Left ventricle myocardium inferior (tissue), 1 donor: ENCODE data around the gene PLA2G2A. TPM values are rescaled to one million over a fixed set of nuclear protein-coding genes. Genes with fewer than 3 reads are reported as not detected.

Source experiments
- DNase-seq: peaks from one replicate; pipeline ENCODE4 v3.0.0-alpha.2; 2020
- H3K27ac ChIP-seq: fragments of 200-600 bp; replicated peaks from 2 replicates; pipeline ENCODE4 v1.8.0; 2021
- H3K27me3 ChIP-seq: fragments of 200-600 bp; 2 replicates; pipeline ENCODE4 v1.8.0; 2021; ENCODE audit warnings: low read depth
- H3K36me3 ChIP-seq: fragments of 200-600 bp; 2 replicates; pipeline ENCODE4 v1.8.0; 2021
- H3K4me1 ChIP-seq: fragments of 200-600 bp; 2 replicates; pipeline ENCODE4 v1.8.0; 2021
- H3K4me3 ChIP-seq: fragments of 200-600 bp; 2 replicates; pipeline ENCODE4 v1.8.0; 2021; ENCODE audit warnings: mild to moderate bottlenecking, moderate library complexity
- H3K9me3 ChIP-seq: fragments of 200-600 bp; replicated peaks from 2 replicates; pipeline ENCODE4 v1.8.0; 2021
- intact Hi-C: fragments of 100-400 bp; cut with micrococcal nuclease; formaldehyde crosslinking; loops from one replicate; pipeline ENCODE4 v1.11.0; 2022
- total RNA-seq: library from RNA; stranded (reverse); fragmentation: NEBNext Ultra II Directional; extraction: Animal tissue kit (Norgen Biotek cat#: 25700); gene quantifications from one replicate; pipeline ENCODE4 v1.2.1, GENCODE V29; 2021
- TF ChIP-seq, protein P1 (sequence below): fragments of 200-600 bp; IDR thresholded peaks from 2 replicates; pipeline ENCODE4 v1.8.0; 2021; ENCODE audit warnings: antibody characterized with exemption, mild to moderate bottlenecking, borderline replicate concordance
- donor health status: DM: no; HTN: yes; CAD: no; lungs with severe emphysema.

Gene PLA2G2A
- total RNA-seq, 1 donor from 2014 or later = 69.0 TPM

DNA sequence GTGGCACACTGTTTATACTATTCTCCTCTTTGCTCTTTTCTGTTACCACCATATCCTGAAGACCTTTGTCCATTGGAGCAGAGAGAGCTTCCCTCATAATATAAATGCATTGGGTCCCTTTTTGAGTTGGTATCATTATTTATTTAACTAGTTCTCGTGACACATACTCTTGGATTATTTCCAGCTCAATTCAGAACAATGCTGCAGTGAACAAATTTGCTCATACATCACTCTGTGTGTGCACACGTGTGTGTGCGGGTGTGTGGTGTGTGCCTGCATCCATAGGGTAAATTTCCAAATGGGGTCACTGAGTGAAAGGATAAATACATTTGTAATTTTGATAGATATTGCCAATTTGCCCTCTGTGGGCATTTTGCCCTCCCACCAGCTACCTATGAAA lies 5.8 kb downstream of the PLA2G2A start:
- no peak overlapping the region for H3K4me3 ChIP-seq
- TF ChIP-seq, protein P1, sequence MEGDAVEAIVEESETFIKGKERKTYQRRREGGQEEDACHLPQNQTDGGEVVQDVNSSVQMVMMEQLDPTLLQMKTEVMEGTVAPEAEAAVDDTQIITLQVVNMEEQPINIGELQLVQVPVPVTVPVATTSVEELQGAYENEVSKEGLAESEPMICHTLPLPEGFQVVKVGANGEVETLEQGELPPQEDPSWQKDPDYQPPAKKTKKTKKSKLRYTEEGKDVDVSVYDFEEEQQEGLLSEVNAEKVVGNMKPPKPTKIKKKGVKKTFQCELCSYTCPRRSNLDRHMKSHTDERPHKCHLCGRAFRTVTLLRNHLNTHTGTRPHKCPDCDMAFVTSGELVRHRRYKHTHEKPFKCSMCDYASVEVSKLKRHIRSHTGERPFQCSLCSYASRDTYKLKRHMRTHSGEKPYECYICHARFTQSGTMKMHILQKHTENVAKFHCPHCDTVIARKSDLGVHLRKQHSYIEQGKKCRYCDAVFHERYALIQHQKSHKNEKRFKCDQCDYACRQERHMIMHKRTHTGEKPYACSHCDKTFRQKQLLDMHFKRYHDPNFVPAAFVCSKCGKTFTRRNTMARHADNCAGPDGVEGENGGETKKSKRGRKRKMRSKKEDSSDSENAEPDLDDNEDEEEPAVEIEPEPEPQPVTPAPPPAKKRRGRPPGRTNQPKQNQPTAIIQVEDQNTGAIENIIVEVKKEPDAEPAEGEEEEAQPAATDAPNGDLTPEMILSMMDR = no peak
- no peaks in the 10 kb centered on the region for H3K36me3 ChIP-seq
- DNase-seq = no peak
- intact Hi-C loops = loop anchor here (10.0 kb wide), 1 partner anchor 121 kb away; no protein-coding TSS in a partner anchor
- no peaks in the 10 kb centered on the region for H3K9me3 ChIP-seq
- H3K4me1 ChIP-seq = peaks cover 42% of the 10 kb centered on the region
- H3K27me3 ChIP-seq = peaks cover 34% of the 10 kb centered on the region
- H3K27ac ChIP-seq = no peak overlapping the region

DNA sequence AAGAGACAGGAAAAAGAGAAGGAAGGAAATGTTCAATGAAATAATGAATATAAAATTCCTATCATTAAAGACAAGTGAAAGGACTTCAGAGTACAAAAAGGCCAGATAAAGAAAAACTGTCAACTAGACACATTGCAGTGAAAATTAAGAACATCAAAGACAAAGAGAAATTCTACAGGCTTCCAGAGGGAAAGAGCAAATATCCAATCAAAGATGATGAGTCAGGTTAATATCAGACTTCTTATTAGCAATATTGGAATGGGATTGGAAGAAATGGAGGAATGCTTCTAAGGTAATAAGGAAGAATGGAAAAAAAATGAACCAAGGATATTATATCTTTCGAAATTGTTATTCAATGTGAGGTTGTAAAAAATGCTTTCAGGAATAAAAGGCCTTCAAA lies 7.8 kb downstream of the PLA2G2A start:
- TF ChIP-seq, protein P1 = no peak
- intact Hi-C loops = loop anchor here (10.0 kb wide), 1 partner anchor 123 kb away; no protein-coding TSS in a partner anchor
- peaks cover 42% of the 10 kb centered on the region for H3K4me1 ChIP-seq
- peak overlapping the region; percentile 89 for H3K27ac ChIP-seq
- H3K9me3 ChIP-seq = no peaks in the 10 kb centered on the region
- no peak for DNase-seq
- no peaks in the 10 kb centered on the region for H3K36me3 ChIP-seq
- no peak overlapping the region for H3K4me3 ChIP-seq
- H3K27me3 ChIP-seq = peaks cover 38% of the 10 kb centered on the region

DNA sequence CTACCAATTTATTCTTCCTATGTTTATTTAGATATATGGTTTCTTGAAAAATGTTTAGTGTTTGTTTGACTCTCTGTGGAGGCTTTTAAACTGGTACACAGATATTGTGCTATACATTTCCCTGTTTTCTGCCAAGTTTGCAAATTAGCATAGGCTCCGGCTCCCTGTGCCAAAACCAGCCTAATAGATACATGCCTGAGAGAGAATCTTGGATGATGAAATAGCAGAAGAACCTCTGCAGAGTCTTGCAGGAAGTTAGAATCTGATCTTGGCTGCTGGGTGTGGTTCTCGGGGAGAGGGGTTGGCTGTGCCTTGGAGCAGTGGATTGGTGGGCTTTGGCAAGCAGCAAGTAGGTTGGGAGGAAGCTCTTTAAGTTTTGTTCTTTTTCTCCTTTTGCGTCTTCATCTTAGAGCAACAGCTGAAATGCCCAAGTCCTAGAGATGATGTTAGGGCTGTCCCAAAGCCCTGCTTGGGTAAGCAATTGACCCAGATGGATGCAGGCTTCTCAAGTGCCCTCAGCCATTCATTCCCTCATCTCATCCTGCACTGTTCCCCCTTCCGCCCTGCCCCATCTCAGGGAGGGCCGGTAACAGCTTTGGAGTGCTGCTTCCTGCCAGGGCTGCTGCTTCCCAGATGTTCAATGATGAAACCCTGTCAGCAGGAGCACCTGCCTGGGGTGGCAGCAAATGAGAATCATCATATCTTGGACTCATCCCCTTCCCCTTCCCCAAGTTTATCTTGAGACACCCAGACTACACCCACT lies 9.3 kb downstream of the PLA2G2A start:
- intact Hi-C loops = loop anchor here (10.0 kb wide), 1 partner anchor 125 kb away; no protein-coding TSS in a partner anchor
- peak overlapping the region; percentile 89 for H3K27ac ChIP-seq
- no peak for DNase-seq

DNA sequence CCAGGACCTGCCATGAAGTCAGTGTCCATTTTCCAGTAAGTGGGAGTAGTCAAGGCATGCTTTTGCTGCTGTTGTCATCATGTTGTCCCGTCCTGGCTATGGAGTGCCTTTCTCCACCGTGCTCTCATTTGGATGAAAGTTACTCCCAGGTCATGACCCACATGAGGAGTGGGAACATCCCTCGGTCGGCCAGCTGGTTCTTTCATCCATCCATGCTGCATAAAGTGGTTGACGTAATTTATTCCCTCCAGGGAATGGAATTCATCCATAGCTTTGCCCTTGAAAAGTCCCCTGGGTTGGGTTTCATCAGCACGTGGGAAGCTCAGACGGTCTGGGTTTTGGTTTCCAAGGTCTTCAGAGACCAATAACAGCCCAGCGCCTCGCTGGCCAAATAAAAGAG lies 11.6 kb downstream of the PLA2G2A start:
- Histone ChIP-seq H3K4me1 (peaks cover 18% of the 10 kb centered on the region), H3K27me3 (peaks cover 47% of the 10 kb centered on the region), H3K36me3 (no peaks in the 10 kb centered on the region), H3K4me3 (no peak overlapping the region), H3K9me3 (peaks cover 12% of the 10 kb centered on the region), H3K27ac (peak overlapping the region; percentile 89)
- TF ChIP-seq, protein P1 = no peak
- intact Hi-C loops = no loop called here
- DNase-seq = peak; percentile 75

More for the DNA sequence above, 9.3 kb downstream of the PLA2G2A start:
- Histone ChIP-seq H3K36me3 (no peaks in the 10 kb centered on the region), H3K27me3 (peaks cover 38% of the 10 kb centered on the region), H3K4me1 (peaks cover 26% of the 10 kb centered on the region), H3K4me3 (no peak overlapping the region), H3K9me3 (no peaks in the 10 kb centered on the region)
- TF ChIP-seq, protein P1 = no peak

DNA sequence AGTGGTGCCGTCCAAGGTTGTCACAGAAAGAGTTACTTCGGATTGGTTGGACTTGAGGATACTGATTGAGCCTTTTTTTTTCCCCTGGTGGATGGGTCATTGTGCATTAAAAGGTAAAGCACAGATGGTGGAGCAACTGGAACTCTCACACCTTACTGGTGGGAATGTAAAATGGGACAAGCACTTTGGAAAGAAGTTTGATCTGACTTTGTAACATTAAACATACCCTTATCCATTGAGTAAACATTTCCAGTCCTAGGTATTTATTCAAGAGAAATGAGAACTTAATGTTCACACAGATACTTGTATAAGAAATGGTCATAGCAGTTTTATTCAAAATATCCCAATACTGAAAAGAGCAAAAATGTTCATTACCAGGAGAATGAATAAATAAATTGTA lies 14.9 kb downstream of the PLA2G2A start:
- Histone ChIP-seq H3K27me3 (peaks cover 52% of the 10 kb centered on the region), H3K4me3 (no peak overlapping the region), H3K9me3 (peaks cover 12% of the 10 kb centered on the region), H3K4me1 (peaks cover 13% of the 10 kb centered on the region), H3K36me3 (no peaks in the 10 kb centered on the region), H3K27ac (peak overlapping the region; percentile 51)
- DNase-seq = no peak
- intact Hi-C loops = no loop called here
- TF ChIP-seq, protein P1 = no peak
